ENCODE results near the gene GLTP. TPM values are rescaled to one million over a fixed set of nuclear protein-coding genes. Genes with fewer than 3 reads are reported as not detected.
"Not testable (repeated sequence)": the region's sequence is repeated elsewhere in the genome, so short reads cannot be mapped to it uniquely, and the experiment has no call there.

GLTP gene
- total and polyA plus RNA-seq, 12 donors: 24.5 to 73.7 (median 37.5) TPM

- intact Hi-C loops (cut with DNase I): no loop called here
- H3K27ac ChIP-seq: no peak overlapping the region
- H3K9me3 ChIP-seq (replicated peaks in 1 of 3): no peaks in the 10 kb centered on the region
- 84 to 90% (median 85%) methylated on average over 15 of the region's 15 CpGs for WGBS, 4 donors
- H3K4me1 ChIP-seq (replicated peaks in 1 of 2): peaks cover 5 to 18% of the 10 kb centered on the region in 2 donors
- peaks cover 0 to 48% of the 10 kb centered on the region in 2 donors for H3K36me3 ChIP-seq (replicated peaks in 1 of 2)
- H3K27me3 ChIP-seq: no peaks in the 10 kb centered on the region
- DNase-seq: no peak
- no peak overlapping the region for H3K4me3 ChIP-seq
- no peak for TF ChIP-seq POLR2A (IDR thresholded peaks at IDR 0.05)
- TF ChIP-seq CTCF (IDR thresholded peaks at IDR 0.05): no peak
Observed at GRCh38 chr12:109902891-109903418, 22.6 kb upstream of the GLTP start.

- no peak for DNase-seq
- peaks cover 5 to 18% of the 10 kb centered on the region in 2 donors for H3K4me1 ChIP-seq (replicated peaks in 1 of 2)
- no peaks in the 10 kb centered on the region for H3K9me3 ChIP-seq (replicated peaks in 1 of 3)
- TF ChIP-seq POLR2A (IDR thresholded peaks at IDR 0.05) (no peak), CTCF (IDR thresholded peaks at IDR 0.05) (no peak)
- WGBS, 4 donors: 3 to 6% (median 4%) methylated on average over 15 to 16 of the region's 16 CpGs
- no peaks in the 10 kb centered on the region for H3K27me3 ChIP-seq
- intact Hi-C loops (cut with DNase I): no loop called here
- peaks cover 0 to 30% of the 10 kb centered on the region in 2 donors for H3K36me3 ChIP-seq (replicated peaks in 1 of 2)
- H3K27ac ChIP-seq: peak overlapping the region in 3 of 5 donors; percentile 1 to 87 (median 79)
- peak overlapping the region; percentile 48 to 100 (median 72) for H3K4me3 ChIP-seq
Observed at GRCh38 chr12:109900752-109901580, 20.6 kb upstream of the GLTP start.

- H3K4me1 ChIP-seq (replicated peaks in 1 of 2): peaks cover 5 to 18% of the 10 kb centered on the region in 2 donors
- no peaks in the 10 kb centered on the region for H3K27me3 ChIP-seq
- peak within 1 kb of the TSS; percentile 48 to 100 (median 72) for H3K4me3 ChIP-seq
- WGBS, 4 donors: 1 to 2% (median 2%) methylated on average over 14 to 69 of the region's 69 CpGs
- intact Hi-C loops (cut with DNase I): no loop called here
- peak; percentile 84 to 92 (median 85) for DNase-seq
- H3K36me3 ChIP-seq (replicated peaks in 1 of 2): peaks cover 0 to 21% of the 10 kb centered on the region in 2 donors
- no peaks in the 10 kb centered on the region for H3K9me3 ChIP-seq (replicated peaks in 1 of 3)
- peak within 1 kb of the TSS in 4 of 5 donors; percentile 1 to 87 (median 70) for H3K27ac ChIP-seq
- peak in 1 of 2 donors; percentile 46 for TF ChIP-seq POLR2A (IDR thresholded peaks at IDR 0.05)
- TF ChIP-seq CTCF (IDR thresholded peaks at IDR 0.05): peak in 4 of 6 experiments; percentile 21 to 42 (median 30)
Observed at GRCh38 chr12:109899783-109900751, 19.7 kb upstream of the GLTP start, which contains the start of gene TCHP. Gene TCHP, plus strand, starts transcription at chr12:109900274. Its CDS starts 2,753 bp downstream, at chr12:109903027.

DNA sequence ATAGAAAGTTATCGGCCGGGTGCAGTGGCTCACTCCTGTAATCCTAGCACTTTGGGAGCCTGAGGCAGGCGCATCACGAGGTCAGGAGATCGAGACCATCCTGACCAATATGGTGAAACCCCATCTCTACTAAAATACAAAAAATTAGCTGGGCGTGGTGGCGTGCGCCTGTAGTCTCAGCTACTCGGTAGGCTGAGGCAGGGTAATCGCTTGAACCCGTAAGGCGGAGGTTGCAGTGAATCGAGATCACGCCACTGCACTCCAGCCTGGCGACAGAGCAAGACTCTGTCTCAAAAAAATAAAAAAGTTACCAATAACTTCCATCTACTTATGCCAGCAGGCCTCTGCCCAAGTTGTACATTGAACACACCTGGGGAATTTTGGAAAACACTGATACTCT lies 19.0 kb upstream of the GLTP start:
- H3K27me3 ChIP-seq; intact Hi-C loops (cut with DNase I); DNase-seq; H3K9me3 ChIP-seq (replicated peaks in 1 of 3): not testable (repeated sequence)
- peaks cover 5 to 18% of the 10 kb centered on the region in 2 donors for H3K4me1 ChIP-seq (replicated peaks in 1 of 2)
- 90 to 92% (median 90%) methylated on average over 15 of the region's 15 CpGs for WGBS, 4 donors
- peak overlapping the region in 2 of 4 donors; percentile 66 to 100 for H3K4me3 ChIP-seq
- H3K36me3 ChIP-seq (replicated peaks in 1 of 2): peaks cover 0 to 14% of the 10 kb centered on the region in 2 donors
- H3K27ac ChIP-seq: peak overlapping the region in 1 of 5 donors; percentile 79

Data from adrenal gland (tissue), 12 donors.